Natural killer cell treated with Interleukin-12 subunit alpha and Interleukin-12 subunit beta and Interleukin-15 and Interleukin-18, amount 100 ng/mL, for 72 hours (primary cell): ENCODE measurements around the gene ODC1. TPM values are rescaled to one million over a fixed set of nuclear protein-coding genes. Genes with fewer than 3 reads are reported as not detected.
"Not testable (repeated sequence)": the region's sequence is repeated elsewhere in the genome, so short reads cannot be mapped to it uniquely, and the experiment has no call there.

Experiments
- ATAC-seq, 2 donors: fragments of 150-1000 bp; cut with Tn5 transposase in 1 of 2; sonication (Bioruptor Pico), chemical (Tn5 transposase) in 1 of 2; 2 replicates each; pipeline ENCODE4 v1.10.0; 2021
- DNase-seq: peaks from one replicate; pipeline ENCODE4 v3.0.0; 2022; ENCODE audit warnings: low spot score
- H3K27ac Mint-ChIP-seq, 2 donors: 1 replicate in 1 of 2; 2 replicates in 1 of 2; pipeline ENCODE4 v1.8.0; 2022; ENCODE audit warnings: mixed read lengths in 2 of 2, mild to moderate bottlenecking in 1 of 2, moderate library complexity in 1 of 2
- H3K27me3 Mint-ChIP-seq, 2 donors: 1 replicate in 1 of 2; 2 replicates in 1 of 2; pipeline ENCODE4 v1.8.0; 2022; ENCODE audit warnings: mixed read lengths in 2 of 2
- H3K36me3 Mint-ChIP-seq: one replicate; pipeline ENCODE4 v1.8.0; 2022; ENCODE audit warnings: mixed read lengths
- H3K4me1 Mint-ChIP-seq, 2 donors: 1 replicate in 1 of 2; 2 replicates in 1 of 2; pipeline ENCODE4 v1.8.0; 2022; ENCODE audit warnings: low read depth in 2 of 2, mixed read lengths in 2 of 2, mild to moderate bottlenecking in 1 of 2
- H3K4me3 Mint-ChIP-seq: one replicate; pipeline ENCODE4 v1.8.0; 2022; ENCODE audit warnings: mixed read lengths
- H3K9me3 Mint-ChIP-seq: 2 replicates; pipeline ENCODE4 v1.8.0; 2022; ENCODE audit warnings: mixed read lengths
- total RNA-seq, 2 donors: library from RNA; stranded (reverse); gene quantifications; one replicate each; pipeline ENCODE4 v1.2.3, GENCODE V29; 2022

Gene ODC1
- total RNA-seq, result 100 to 1,000 TPM in 1 of 2 donors, 10 to 100 TPM in 1; 91.5 to 206 TPM

GRCh38 chr2:10447895-10448575 lies at the start of gene ODC1:
TSS of gene ODC1 (minus strand) at chr2:10448327. CDS start at chr2:10445032, 3,295 bp downstream.
- Mint-ChIP-seq H3K27ac (peak within 1 kb of the TSS; percentile 51 to 73), H3K9me3 (no peaks in the 10 kb centered on the region), H3K4me1 (peaks cover 12 to 20% of the 10 kb centered on the region in 2 donors), H3K27me3 (no peaks in the 10 kb centered on the region), H3K4me3 (peak within 1 kb of the TSS; percentile 84), H3K36me3 (peaks cover 20% of the 10 kb centered on the region)
- DNase-seq, result peak; percentile 95
- peak; percentile 94 to 95 for ATAC-seq

- no peaks in the 10 kb centered on the region for H3K36me3 Mint-ChIP-seq
- H3K4me1 Mint-ChIP-seq, result peaks cover 0 to 10% of the 10 kb centered on the region in 2 donors
- H3K9me3 Mint-ChIP-seq, result no peaks in the 10 kb centered on the region
- no peak for DNase-seq
- no peak overlapping the region for H3K4me3 Mint-ChIP-seq
- H3K27ac Mint-ChIP-seq, result no peak overlapping the region
- peaks cover 15 to 25% of the 10 kb centered on the region in 2 donors for H3K27me3 Mint-ChIP-seq
- peak; percentile 41 to 64 for ATAC-seq
Measured at GRCh38 chr2:10497797-10498251, 49.7 kb upstream of the ODC1 start.

- no peak for DNase-seq
- H3K27ac Mint-ChIP-seq, result no peak overlapping the region
- no peak for ATAC-seq
- peaks cover 0 to 10% of the 10 kb centered on the region in 2 donors for H3K4me1 Mint-ChIP-seq
- no peak overlapping the region for H3K4me3 Mint-ChIP-seq
- no peaks in the 10 kb centered on the region for H3K9me3 Mint-ChIP-seq
- H3K36me3 Mint-ChIP-seq, result no peaks in the 10 kb centered on the region
- H3K27me3 Mint-ChIP-seq, result peaks cover 12 to 18% of the 10 kb centered on the region in 2 donors
Measured at GRCh38 chr2:10495988-10496313, 47.8 kb upstream of the ODC1 start.

- Mint-ChIP-seq H3K36me3 (no peaks in the 10 kb centered on the region), H3K4me1 (peaks cover 0 to 10% of the 10 kb centered on the region in 2 donors), H3K27ac (no peak overlapping the region), H3K4me3 (no peak overlapping the region), H3K9me3 (no peaks in the 10 kb centered on the region), H3K27me3 (peaks cover 16 to 18% of the 10 kb centered on the region in 2 donors)
- no peak for DNase-seq
- ATAC-seq, result no peak
Measured at GRCh38 chr2:10495311-10495987, 47.3 kb upstream of the ODC1 start.

- no peak for DNase-seq
Measured at GRCh38 chr2:10494351-10495066, 46.4 kb upstream of the ODC1 start.

GRCh38 chr2:10493634-10494281 lies 45.6 kb upstream of the ODC1 start:
- DNase-seq, result peak; percentile 83
- peaks cover under 1% of the 10 kb centered on the region for H3K9me3 Mint-ChIP-seq
- H3K27ac Mint-ChIP-seq, result no peak overlapping the region
- no peaks in the 10 kb centered on the region for H3K36me3 Mint-ChIP-seq
- peak; percentile 92 to 93 for ATAC-seq
- H3K4me1 Mint-ChIP-seq, result peaks cover 2 to 15% of the 10 kb centered on the region in 2 donors
- peaks cover 16 to 18% of the 10 kb centered on the region in 2 donors for H3K27me3 Mint-ChIP-seq
- H3K4me3 Mint-ChIP-seq, result peak overlapping the region; percentile 9

More at GRCh38 chr2:10494351-10495066, 46.4 kb upstream of the ODC1 start:
- no peaks in the 10 kb centered on the region for H3K36me3 Mint-ChIP-seq
- H3K9me3 Mint-ChIP-seq, result no peaks in the 10 kb centered on the region
- H3K27me3 Mint-ChIP-seq, result peaks cover 16 to 18% of the 10 kb centered on the region in 2 donors
- no peak overlapping the region for H3K27ac Mint-ChIP-seq
- no peak overlapping the region for H3K4me3 Mint-ChIP-seq
- no peak for ATAC-seq
- peaks cover 0 to 13% of the 10 kb centered on the region in 2 donors for H3K4me1 Mint-ChIP-seq

GRCh38 chr2:10493075-10493633 lies 45.0 kb upstream of the ODC1 start:
- DNase-seq (no peak), ATAC-seq (no peak)
- peaks cover 2% of the 10 kb centered on the region for H3K9me3 Mint-ChIP-seq
- H3K4me1 Mint-ChIP-seq, result peaks cover 8 to 21% of the 10 kb centered on the region in 2 donors
- peaks cover 16 to 17% of the 10 kb centered on the region in 2 donors for H3K27me3 Mint-ChIP-seq
- no peak overlapping the region for H3K27ac Mint-ChIP-seq
- H3K36me3 Mint-ChIP-seq, result no peaks in the 10 kb centered on the region
- peak overlapping the region; percentile 9 for H3K4me3 Mint-ChIP-seq

- H3K36me3 Mint-ChIP-seq, result no peaks in the 10 kb centered on the region
- no peak for ATAC-seq
Measured at GRCh38 chr2:10490806-10491291, 42.7 kb upstream of the ODC1 start.

GRCh38 chr2:10489842-10490555 lies 41.9 kb upstream of the ODC1 start:
- no peak overlapping the region for H3K27ac Mint-ChIP-seq
- DNase-seq, result no peak

More at GRCh38 chr2:10490806-10491291, 42.7 kb upstream of the ODC1 start:
- Mint-ChIP-seq H3K4me1 (peaks cover 20 to 30% of the 10 kb centered on the region in 2 donors), H3K27me3 (peaks cover 5 to 8% of the 10 kb centered on the region in 2 donors), H3K9me3 (peaks cover 2% of the 10 kb centered on the region), H3K4me3 (no peak overlapping the region), H3K27ac (no peak overlapping the region)
- DNase-seq, result no peak

GRCh38 chr2:10488142-10488541 lies 40.0 kb upstream of the ODC1 start:
- DNase-seq, H3K9me3 Mint-ChIP-seq, H3K27me3 Mint-ChIP-seq, ATAC-seq, H3K36me3 Mint-ChIP-seq, H3K4me3 Mint-ChIP-seq: not testable (repeated sequence)
- Mint-ChIP-seq H3K4me1 (peaks cover 20 to 23% of the 10 kb centered on the region in 2 donors), H3K27ac (peak overlapping the region; percentile 1 to 9)

More at GRCh38 chr2:10489842-10490555, 41.9 kb upstream of the ODC1 start:
- no peak for ATAC-seq
- peaks cover 2% of the 10 kb centered on the region for H3K9me3 Mint-ChIP-seq
- H3K4me1 Mint-ChIP-seq, result peaks cover 20 to 28% of the 10 kb centered on the region in 2 donors
- H3K4me3 Mint-ChIP-seq, result no peak overlapping the region
- no peaks in the 10 kb centered on the region for H3K36me3 Mint-ChIP-seq
- H3K27me3 Mint-ChIP-seq, result peaks cover 0 to 8% of the 10 kb centered on the region in 2 donors

- not testable (repeated sequence) for DNase-seq, H3K27me3 Mint-ChIP-seq, H3K4me3 Mint-ChIP-seq, H3K9me3 Mint-ChIP-seq, ATAC-seq, H3K36me3 Mint-ChIP-seq
- H3K4me1 Mint-ChIP-seq, result peaks cover 20 to 23% of the 10 kb centered on the region in 2 donors
- H3K27ac Mint-ChIP-seq, result peak overlapping the region; percentile 1 to 9
Measured at GRCh38 chr2:10487741-10488104, 39.6 kb upstream of the ODC1 start.

- DNase-seq (no peak), ATAC-seq (no peak)
- Mint-ChIP-seq H3K4me3 (no peak overlapping the region), H3K27ac (peak overlapping the region in 1 of 2 donors; percentile 1), H3K27me3 (peaks cover 3 to 8% of the 10 kb centered on the region in 2 donors), H3K36me3 (no peaks in the 10 kb centered on the region), H3K4me1 (peaks cover 20 to 23% of the 10 kb centered on the region in 2 donors), H3K9me3 (peaks cover 2% of the 10 kb centered on the region)
Measured at GRCh38 chr2:10487081-10487740, 39.1 kb upstream of the ODC1 start.
